K562 (cell line): ENCODE data around the gene SLC5A3. TPM values are rescaled to one million over a fixed set of nuclear protein-coding genes. Genes with fewer than 3 reads are reported as not detected.

Experiments
- BHLHE40 ChIP-seq: IDR thresholded peaks from 2 replicates; pipeline ENCODE4 v1.6.1; 2011; ENCODE audit warnings: low read length, improper control_type of control experiment
- C11orf30 ChIP-seq: fragments of 450-650 bp; IDR thresholded peaks from 2 replicates; pipeline ENCODE4 v1.6.1; 2016; ENCODE audit warnings: low read depth, mild to moderate bottlenecking
- CCNT2 ChIP-seq: IDR thresholded peaks from 2 replicates; pipeline ENCODE4 v1.6.1; 2011; ENCODE audit warnings: borderline replicate concordance, low read depth, mild to moderate bottlenecking, moderate library complexity, mixed read lengths, low read length; ENCODE audit not compliant: insufficient read length; ENCODE audit errors: extremely low read depth
- E2F5 ChIP-seq: sonication (generic); formaldehyde crosslinking; IDR thresholded peaks from 2 replicates; pipeline ENCODE4 v1.8.0; 2022; ENCODE audit warnings: mild to moderate bottlenecking, missing genetic modification reagents
- FOSL1 ChIP-seq: fragments of 200-800 bp; sonication (Bioruptor generic); conservative IDR thresholded peaks from 2 replicates; pipeline ENCODE4 v1.6.1; 2016; ENCODE audit warnings: missing genetic modification characterization, missing compliant biosample characterization
- GATAD2A ChIP-seq: fragments of 450-650 bp; IDR thresholded peaks from 2 replicates; pipeline ENCODE4 v1.6.1; 2017
- HIVEP1 ChIP-seq: fragments of 250-450 bp; sonication (Bioruptor Pico); IDR thresholded peaks from 2 replicates; pipeline ENCODE4 v1.4.0; 2020; ENCODE audit warnings: mild to moderate bottlenecking
- MLLT1 ChIP-seq, 2 experiments: fragments of 450-650 bp; IDR thresholded peaks; 2 replicates each; pipeline ENCODE4 v1.6.1; 2016
- MYC ChIP-seq, 2 experiments: fragments of 250-450 bp in 1 of 2; sonication (Bioruptor Pico) in 1 of 2; IDR thresholded peaks; 2 replicates each; pipeline versions ENCODE4 v1.5.1 to v1.6.1; 2012 to 2021; ENCODE audit warnings: low read depth in 2 of 2, borderline replicate concordance in 1 of 2, improper control_type of control experiment in 1 of 2, low read length in 1 of 2, mild to moderate bottlenecking in 1 of 2, moderate library complexity in 1 of 2
- NFYB ChIP-seq: IDR thresholded peaks from 2 replicates; pipeline ENCODE4 v1.6.1; 2011; ENCODE audit warnings: mild to moderate bottlenecking, moderate library complexity; ENCODE audit not compliant: insufficient read length; ENCODE audit errors: extremely low read depth
- POLR2H ChIP-seq: IDR thresholded peaks from 2 replicates; pipeline ENCODE4 v1.6.1; 2016; ENCODE audit warnings: missing genetic modification characterization, low read depth, mild to moderate bottlenecking, control low read depth, missing compliant biosample characterization, moderate library complexity
- PYGO2 ChIP-seq: fragments of 450-650 bp; IDR thresholded peaks from 2 replicates; pipeline ENCODE4 v1.6.1; 2016; ENCODE audit warnings: mild to moderate bottlenecking, missing genetic modification characterization, moderate library complexity, missing compliant biosample characterization
- RBBP5 ChIP-seq: fragments of 200-600 bp; sonication (generic); IDR thresholded peaks from 2 replicates; pipeline ENCODE4 v1.6.1; 2012; ENCODE audit warnings: borderline replicate concordance, mild to moderate bottlenecking, low read length, control low read depth, inconsistent platforms; ENCODE audit not compliant: insufficient read depth, poor library complexity, severe bottlenecking
- RFX7 ChIP-seq: fragments of 250-450 bp; sonication (Bioruptor Pico); IDR thresholded peaks from 2 replicates; pipeline ENCODE4 v1.5.1; 2021; ENCODE audit warnings: mild to moderate bottlenecking
- SETDB1 ChIP-seq: IDR thresholded peaks from one replicate; pipeline ENCODE4 v1.6.1; 2012; ENCODE audit warnings: low read length, control low read depth, inconsistent platforms
- ZFX ChIP-seq: sonication (generic); formaldehyde crosslinking; IDR thresholded peaks from 2 replicates; pipeline ENCODE4 v1.8.0; 2022; ENCODE audit warnings: mild to moderate bottlenecking, missing genetic modification reagents, moderate library complexity
- ZNF76 ChIP-seq: fragments of 250-450 bp; sonication (Bioruptor Pico); IDR thresholded peaks from 2 replicates; pipeline ENCODE4 v1.4.0; 2020; ENCODE audit warnings: mild to moderate bottlenecking, moderate library complexity, borderline replicate concordance
- polyA plus RNA-seq, 8 experiments: library from polyadenylated mRNA; depleted of rRNA in 4 of 8; stranded (reverse) in 5 of 8; unstranded in 3 of 8; fragments of >200 nt; fragmentation: Nextera tagmentation in 2 of 8; fragmentation: Illumina TruSeq in 1 of 8; extraction: Ambion mirVana in 2 of 8; extraction: Trizol in 1 of 8; gene quantifications; 2 replicates each; pipeline versions ENCODE4 v1.2.1 to v1.2.3, GENCODE V29; 2011 to 2014; ENCODE audit warnings: inconsistent platforms in 1 of 8, missing spikeins in 1 of 8
- total RNA-seq, 7 experiments: library from RNA; depleted of rRNA in 6 of 7; stranded (reverse); fragments of >200 nt in 6 of 7; fragmentation: Illumina TruSeq in 2 of 7; extraction: Trizol in 2 of 7; gene quantifications; 2 replicates each; pipeline versions ENCODE4 v1.2.1 to v1.2.3, GENCODE V29; 2011 to 2021; ENCODE audit warnings: low replicate concordance in 1 of 7
- TF ChIP-seq, protein P1 (sequence below): fragments of 250-450 bp; sonication (Bioruptor Pico); IDR thresholded peaks from 2 replicates; pipeline ENCODE4 v1.9.0; 2021; ENCODE audit warnings: mild to moderate bottlenecking, inconsistent platforms
- TF ChIP-seq, protein P2 (sequence below): sonication (generic); formaldehyde crosslinking; IDR thresholded peaks from 2 replicates; pipeline ENCODE4 v1.8.1; 2023; ENCODE audit warnings: mild to moderate bottlenecking, missing genetic modification reagents

SLC5A3 gene
- total and polyA plus RNA-seq, 9 of the 15 experiments (the other 6 are each of a cell fraction or from before 2014, with no cell fraction given): 2.9 to 20.6 (median 9.0) TPM

- TF ChIP-seq, protein P1, sequence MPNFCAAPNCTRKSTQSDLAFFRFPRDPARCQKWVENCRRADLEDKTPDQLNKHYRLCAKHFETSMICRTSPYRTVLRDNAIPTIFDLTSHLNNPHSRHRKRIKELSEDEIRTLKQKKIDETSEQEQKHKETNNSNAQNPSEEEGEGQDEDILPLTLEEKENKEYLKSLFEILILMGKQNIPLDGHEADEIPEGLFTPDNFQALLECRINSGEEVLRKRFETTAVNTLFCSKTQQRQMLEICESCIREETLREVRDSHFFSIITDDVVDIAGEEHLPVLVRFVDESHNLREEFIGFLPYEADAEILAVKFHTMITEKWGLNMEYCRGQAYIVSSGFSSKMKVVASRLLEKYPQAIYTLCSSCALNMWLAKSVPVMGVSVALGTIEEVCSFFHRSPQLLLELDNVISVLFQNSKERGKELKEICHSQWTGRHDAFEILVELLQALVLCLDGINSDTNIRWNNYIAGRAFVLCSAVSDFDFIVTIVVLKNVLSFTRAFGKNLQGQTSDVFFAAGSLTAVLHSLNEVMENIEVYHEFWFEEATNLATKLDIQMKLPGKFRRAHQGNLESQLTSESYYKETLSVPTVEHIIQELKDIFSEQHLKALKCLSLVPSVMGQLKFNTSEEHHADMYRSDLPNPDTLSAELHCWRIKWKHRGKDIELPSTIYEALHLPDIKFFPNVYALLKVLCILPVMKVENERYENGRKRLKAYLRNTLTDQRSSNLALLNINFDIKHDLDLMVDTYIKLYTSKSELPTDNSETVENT (CRISPR knock-in tag): peak; percentile 22
- no peak for TF ChIP-seq NFYB
- TF ChIP-seq BHLHE40: peak; percentile 63
- peak; percentile 69 for TF ChIP-seq POLR2H (tag)
- TF ChIP-seq, protein P2, sequence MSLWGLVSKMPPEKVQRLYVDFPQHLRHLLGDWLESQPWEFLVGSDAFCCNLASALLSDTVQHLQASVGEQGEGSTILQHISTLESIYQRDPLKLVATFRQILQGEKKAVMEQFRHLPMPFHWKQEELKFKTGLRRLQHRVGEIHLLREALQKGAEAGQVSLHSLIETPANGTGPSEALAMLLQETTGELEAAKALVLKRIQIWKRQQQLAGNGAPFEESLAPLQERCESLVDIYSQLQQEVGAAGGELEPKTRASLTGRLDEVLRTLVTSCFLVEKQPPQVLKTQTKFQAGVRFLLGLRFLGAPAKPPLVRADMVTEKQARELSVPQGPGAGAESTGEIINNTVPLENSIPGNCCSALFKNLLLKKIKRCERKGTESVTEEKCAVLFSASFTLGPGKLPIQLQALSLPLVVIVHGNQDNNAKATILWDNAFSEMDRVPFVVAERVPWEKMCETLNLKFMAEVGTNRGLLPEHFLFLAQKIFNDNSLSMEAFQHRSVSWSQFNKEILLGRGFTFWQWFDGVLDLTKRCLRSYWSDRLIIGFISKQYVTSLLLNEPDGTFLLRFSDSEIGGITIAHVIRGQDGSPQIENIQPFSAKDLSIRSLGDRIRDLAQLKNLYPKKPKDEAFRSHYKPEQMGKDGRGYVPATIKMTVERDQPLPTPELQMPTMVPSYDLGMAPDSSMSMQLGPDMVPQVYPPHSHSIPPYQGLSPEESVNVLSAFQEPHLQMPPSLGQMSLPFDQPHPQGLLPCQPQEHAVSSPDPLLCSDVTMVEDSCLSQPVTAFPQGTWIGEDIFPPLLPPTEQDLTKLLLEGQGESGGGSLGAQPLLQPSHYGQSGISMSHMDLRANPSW (CRISPR knock-in tag): no peak
- peak; percentile 60; the same call in 1 of the 2 replicates for TF ChIP-seq GATAD2A
- TF ChIP-seq ZNF76 (CRISPR knock-in tag): 0 out of 2 replicates have a peak, but pooled peaks have one; percentile 12
- TF ChIP-seq HIVEP1 (CRISPR knock-in tag): peak; percentile 72; the same call in 1 of the 2 replicates
- TF ChIP-seq RBBP5: peak; percentile 78
- TF ChIP-seq CCNT2: peak; percentile 78
- 0 out of 2 replicates have a peak, but pooled peaks have one; percentile 9 for TF ChIP-seq FOSL1 (tag)
- TF ChIP-seq ZFX: peak; percentile 76
- peak; percentile 70 for TF ChIP-seq MYC (IDR thresholded peaks at IDR 0.05; ENCODE audit: low read depth, low read length)
- no peak for TF ChIP-seq MYC (CRISPR knock-in tag; IDR thresholded peaks at IDR 0.05; ENCODE audit: borderline replicate concordance, low read depth)
- no peak for TF ChIP-seq PYGO2
- TF ChIP-seq E2F5 (CRISPR knock-in tag): no peak
- TF ChIP-seq RFX7: no peak
- no peak for TF ChIP-seq C11orf30
- no peak for TF ChIP-seq SETDB1
- peak in 1 of 2 experiments; percentile 86; a peak in 2 of 4 replicates for TF ChIP-seq MLLT1 (IDR thresholded peaks at IDR 0.05)
These were observed at the start of gene SLC5A3, which contains the start of gene MRPS6 (continued) for GRCh38 chr21:34073032-34073748.
